SK-N-SH treated with all-trans-retinoic acid at 6 μM for 48 hours (cell line): ENCODE measurements around the gene TOMM34.

Experiments used
- ATAC-seq: fragments of 200-7000 bp; cut with Tn5 transposase; 3 replicates; pipeline ENCODE4 v1.9.1; 2020; ENCODE audit warnings: mild to moderate bottlenecking, moderate library complexity
- ARNTL ChIP-seq: fragments of 450-650 bp; formaldehyde crosslinking; IDR thresholded peaks from 2 replicates; pipeline ENCODE4 v1.5.0; 2020; ENCODE audit warnings: low read depth, mild to moderate bottlenecking, moderate library complexity, borderline replicate concordance
- BACH2 ChIP-seq: fragments of 250-450 bp; sonication (Bioruptor Pico); IDR thresholded peaks from 2 replicates; pipeline ENCODE4 v1.9.0; 2021; ENCODE audit warnings: mild to moderate bottlenecking, borderline replicate concordance
- CSDC2 ChIP-seq: fragments of 250-450 bp; sonication (Bioruptor Pico); IDR thresholded peaks from 2 replicates; pipeline ENCODE4 v1.5.0; 2020; ENCODE audit warnings: mild to moderate bottlenecking, moderate library complexity
- ESRRG ChIP-seq: fragments of 250-450 bp; sonication (Bioruptor Pico); IDR thresholded peaks from 2 replicates; pipeline ENCODE4 v1.6.1; 2021; ENCODE audit warnings: mild to moderate bottlenecking
- ISL1 ChIP-seq: fragments of 250-450 bp; sonication (Bioruptor Pico); IDR thresholded peaks from 2 replicates; pipeline ENCODE4 v2.1.2; 2022; ENCODE audit warnings: mild to moderate bottlenecking, moderate library complexity
- OSR1 ChIP-seq: fragments of 250-450 bp; sonication (Bioruptor Pico); IDR thresholded peaks from 2 replicates; pipeline ENCODE4 v1.8.0; 2022; ENCODE audit warnings: moderate library complexity, mild to moderate bottlenecking, inconsistent platforms
- PPARA ChIP-seq: fragments of 250-450 bp; sonication (Bioruptor Pico); IDR thresholded peaks from 2 replicates; pipeline ENCODE4 v1.5.0; 2020; ENCODE audit warnings: mild to moderate bottlenecking, borderline replicate concordance
- RARB ChIP-seq: fragments of 250-450 bp; sonication (Bioruptor Pico); IDR thresholded peaks from 2 replicates; pipeline ENCODE4 v1.8.0; 2021; ENCODE audit warnings: mild to moderate bottlenecking, moderate library complexity
- SNAI2 ChIP-seq: fragments of 250-450 bp; sonication (Bioruptor Pico); IDR thresholded peaks from 2 replicates; pipeline ENCODE4 v1.5.0; 2020; ENCODE audit warnings: mild to moderate bottlenecking, moderate library complexity
- TCF4 ChIP-seq: fragments of 250-450 bp; sonication (Bioruptor Pico); IDR thresholded peaks from 2 replicates; pipeline ENCODE4 v1.8.0; 2021; ENCODE audit warnings: mild to moderate bottlenecking, moderate library complexity, borderline replicate concordance
- TOX ChIP-seq: fragments of 250-450 bp; sonication (Bioruptor Pico); IDR thresholded peaks from 2 replicates; pipeline ENCODE4 v1.8.0; 2021; ENCODE audit warnings: mild to moderate bottlenecking, moderate library complexity, borderline replicate concordance
- ZC3H10 ChIP-seq: fragments of 250-450 bp; sonication (Bioruptor Pico); IDR thresholded peaks from 2 replicates; pipeline ENCODE4 v1.5.1; 2021; ENCODE audit warnings: mild to moderate bottlenecking, moderate library complexity
- ZFP3 ChIP-seq: fragments of 250-450 bp; sonication (Bioruptor Pico); IDR thresholded peaks from 2 replicates; pipeline ENCODE4 v1.5.0; 2020; ENCODE audit warnings: mild to moderate bottlenecking, moderate library complexity
- ZFP30 ChIP-seq: fragments of 450-650 bp; formaldehyde crosslinking; IDR thresholded peaks from 2 replicates; pipeline ENCODE4 v1.5.0; 2022; ENCODE audit warnings: mild to moderate bottlenecking, moderate library complexity
- ZNF565 ChIP-seq: fragments of 450-650 bp; formaldehyde crosslinking; conservative IDR thresholded peaks from 2 replicates; pipeline ENCODE4 v1.5.0; 2020; ENCODE audit warnings: low read depth, mild to moderate bottlenecking, moderate library complexity
- ZNF8 ChIP-seq: fragments of 450-650 bp; formaldehyde crosslinking; IDR thresholded peaks from 2 replicates; pipeline ENCODE4 v1.5.0; 2020; ENCODE audit warnings: mild to moderate bottlenecking, moderate library complexity
- TF ChIP-seq, protein P1 (sequence below): fragments of 250-450 bp; sonication (Bioruptor Pico); IDR thresholded peaks from 2 replicates; pipeline ENCODE4 v1.5.0; 2020; ENCODE audit warnings: mild to moderate bottlenecking, moderate library complexity
- TF ChIP-seq, protein P2 (sequence below): fragments of 250-450 bp; sonication (Bioruptor Pico); IDR thresholded peaks from 2 replicates; pipeline ENCODE4 v1.5.1; 2020; ENCODE audit warnings: low read depth, mild to moderate bottlenecking, moderate library complexity
- TF ChIP-seq, protein P3 (sequence below): fragments of 250-450 bp; sonication (Bioruptor Pico); IDR thresholded peaks from 2 replicates; pipeline ENCODE4 v1.5.1; 2021; ENCODE audit warnings: mild to moderate bottlenecking, moderate library complexity
- TF ChIP-seq, protein P4 (sequence below): fragments of 250-450 bp; sonication (Bioruptor Pico); IDR thresholded peaks from 2 replicates; pipeline ENCODE4 v1.8.0; 2021; ENCODE audit warnings: low read depth, mild to moderate bottlenecking, moderate library complexity, borderline replicate concordance

Gene TOMM34

DNA sequence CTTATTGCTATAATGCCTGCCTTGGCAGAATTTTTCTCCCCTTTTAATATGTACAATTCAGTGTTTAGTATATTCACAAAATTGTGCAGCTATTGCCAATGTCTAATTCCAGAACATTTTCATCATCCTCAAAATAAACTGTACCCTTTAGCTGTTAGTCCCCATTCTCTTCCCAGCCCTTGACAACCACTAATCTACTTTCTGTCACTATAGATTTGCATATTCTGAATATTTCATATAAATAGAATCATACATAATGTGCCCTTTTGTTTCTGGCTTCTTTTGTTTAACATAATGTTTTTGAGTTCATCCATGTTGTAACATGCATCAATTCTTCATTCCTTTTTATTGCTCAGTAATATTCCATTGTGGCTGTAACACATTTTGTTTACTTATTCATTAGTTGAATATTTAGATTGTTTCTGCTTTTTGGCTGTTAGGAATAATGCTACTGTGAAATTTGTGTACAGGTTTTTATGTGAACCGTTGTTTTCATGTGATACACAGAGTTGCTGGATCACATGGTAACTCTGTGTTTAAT, 28.5 kb upstream of the TOMM34 start:
- ATAC-seq: no peak
- TF ChIP-seq, protein P1, sequence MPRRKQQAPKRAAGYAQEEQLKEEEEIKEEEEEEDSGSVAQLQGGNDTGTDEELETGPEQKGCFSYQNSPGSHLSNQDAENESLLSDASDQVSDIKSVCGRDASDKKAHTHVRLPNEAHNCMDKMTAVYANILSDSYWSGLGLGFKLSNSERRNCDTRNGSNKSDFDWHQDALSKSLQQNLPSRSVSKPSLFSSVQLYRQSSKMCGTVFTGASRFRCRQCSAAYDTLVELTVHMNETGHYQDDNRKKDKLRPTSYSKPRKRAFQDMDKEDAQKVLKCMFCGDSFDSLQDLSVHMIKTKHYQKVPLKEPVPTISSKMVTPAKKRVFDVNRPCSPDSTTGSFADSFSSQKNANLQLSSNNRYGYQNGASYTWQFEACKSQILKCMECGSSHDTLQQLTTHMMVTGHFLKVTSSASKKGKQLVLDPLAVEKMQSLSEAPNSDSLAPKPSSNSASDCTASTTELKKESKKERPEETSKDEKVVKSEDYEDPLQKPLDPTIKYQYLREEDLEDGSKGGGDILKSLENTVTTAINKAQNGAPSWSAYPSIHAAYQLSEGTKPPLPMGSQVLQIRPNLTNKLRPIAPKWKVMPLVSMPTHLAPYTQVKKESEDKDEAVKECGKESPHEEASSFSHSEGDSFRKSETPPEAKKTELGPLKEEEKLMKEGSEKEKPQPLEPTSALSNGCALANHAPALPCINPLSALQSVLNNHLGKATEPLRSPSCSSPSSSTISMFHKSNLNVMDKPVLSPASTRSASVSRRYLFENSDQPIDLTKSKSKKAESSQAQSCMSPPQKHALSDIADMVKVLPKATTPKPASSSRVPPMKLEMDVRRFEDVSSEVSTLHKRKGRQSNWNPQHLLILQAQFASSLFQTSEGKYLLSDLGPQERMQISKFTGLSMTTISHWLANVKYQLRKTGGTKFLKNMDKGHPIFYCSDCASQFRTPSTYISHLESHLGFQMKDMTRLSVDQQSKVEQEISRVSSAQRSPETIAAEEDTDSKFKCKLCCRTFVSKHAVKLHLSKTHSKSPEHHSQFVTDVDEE (CRISPR knock-in tag): no peak
- TF ChIP-seq RARB (CRISPR knock-in tag) (no peak), ZFP30 (CRISPR knock-in tag) (no peak), ESRRG (no peak), ZC3H10 (CRISPR knock-in tag) (no peak)
- TF ChIP-seq, all 23 proteins: peak for 0

DNA sequence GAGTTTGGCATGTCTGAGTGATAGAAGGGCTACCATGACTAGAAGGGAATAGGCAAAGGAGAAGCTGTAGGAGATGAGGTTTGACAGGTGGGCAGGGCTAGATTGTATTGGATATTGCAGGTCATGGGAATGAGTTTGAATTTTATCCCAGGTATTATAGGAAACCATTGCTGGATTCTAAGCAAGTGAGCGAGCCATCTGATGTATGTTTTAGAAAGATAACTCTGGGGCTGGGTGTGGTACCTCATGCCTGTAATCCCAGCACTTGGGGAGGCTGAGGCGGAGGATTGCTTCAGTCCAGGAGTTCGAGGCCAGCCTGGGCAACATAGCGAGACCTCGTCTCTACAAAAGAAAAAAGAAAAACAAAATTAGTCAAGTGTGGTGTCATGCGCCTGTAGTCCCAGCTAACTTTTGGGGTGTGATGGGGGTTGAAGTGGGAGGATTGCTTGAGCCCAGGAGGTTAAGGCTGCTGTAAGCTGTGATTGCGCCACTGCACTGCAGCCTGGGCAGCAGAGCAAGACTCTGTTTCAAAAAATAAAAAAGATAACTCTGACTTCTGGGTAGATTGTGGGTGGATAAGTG, 23.0 kb upstream of the TOMM34 start:
- TF ChIP-seq TCF4 (no peak), ISL1 (CRISPR knock-in tag) (no peak), PPARA (CRISPR knock-in tag) (no peak)
- TF ChIP-seq, all 23 proteins: peak for 0
- no peak for ATAC-seq

DNA sequence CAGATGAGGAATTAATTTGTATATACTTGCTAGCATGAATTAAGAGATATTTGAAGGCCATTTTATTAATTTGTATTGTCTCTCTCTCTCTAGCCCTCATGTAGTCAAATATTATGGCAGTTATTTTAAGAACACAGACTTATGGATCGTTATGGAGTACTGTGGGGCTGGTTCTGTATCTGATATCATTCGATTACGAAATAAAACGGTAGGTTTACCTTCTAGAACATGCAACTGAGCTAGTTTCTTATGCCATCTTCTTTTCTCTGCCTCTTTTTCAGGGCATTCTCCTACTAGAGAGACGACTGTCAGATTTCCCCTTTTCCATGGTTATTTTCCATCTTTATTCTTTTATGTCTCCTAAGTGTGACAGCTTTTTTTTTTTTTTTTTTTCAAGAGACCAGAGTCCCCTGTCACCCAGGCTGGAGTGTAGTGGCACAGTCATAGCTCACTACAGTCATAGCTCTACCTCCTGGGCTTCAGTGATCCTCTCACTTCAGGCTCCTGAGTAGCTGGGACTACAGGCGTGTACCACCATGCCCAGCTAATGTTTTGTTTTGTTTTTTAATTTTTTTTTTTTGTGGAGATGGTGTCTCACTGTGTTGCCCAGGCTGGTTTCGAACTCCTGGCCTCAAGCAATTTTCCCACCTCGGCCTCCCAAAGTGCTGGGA, 21.7 kb upstream of the TOMM34 start:
- no peak for ATAC-seq

DNA sequence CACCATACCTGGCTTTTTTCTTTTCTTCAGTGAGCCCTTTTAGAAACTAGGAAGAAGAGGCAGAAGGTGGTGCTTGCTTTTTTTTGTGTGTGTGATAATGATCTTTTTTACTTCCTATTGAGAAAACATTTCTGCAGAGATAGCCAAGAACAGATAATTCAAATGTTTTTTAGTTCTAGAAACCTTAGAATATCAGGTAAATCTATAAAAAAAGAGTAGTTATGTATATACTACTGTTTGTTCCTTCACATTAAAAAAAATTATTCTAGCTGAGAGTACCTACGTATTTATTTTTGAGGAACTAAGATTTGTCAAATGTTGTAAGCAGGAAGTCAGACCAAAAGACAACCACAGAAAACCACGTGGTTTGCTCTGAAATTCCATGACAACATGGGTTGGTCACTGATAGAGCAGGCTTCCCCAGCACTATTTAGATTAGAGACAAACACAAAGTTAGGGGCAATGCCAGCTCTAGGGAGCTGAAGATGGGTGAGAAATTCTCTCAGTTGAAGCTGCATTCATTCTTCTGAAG, 19.0 kb upstream of the TOMM34 start:
- no peak for ATAC-seq
- TF ChIP-seq OSR1 (CRISPR knock-in tag): no peak
- no peak for TF ChIP-seq CSDC2 (CRISPR knock-in tag)
- TF ChIP-seq, protein P1 (CRISPR knock-in tag): no peak
- TF ChIP-seq ZC3H10 (CRISPR knock-in tag): no peak
- no peak for TF ChIP-seq ZFP30 (CRISPR knock-in tag)
- TF ChIP-seq, protein P2, sequence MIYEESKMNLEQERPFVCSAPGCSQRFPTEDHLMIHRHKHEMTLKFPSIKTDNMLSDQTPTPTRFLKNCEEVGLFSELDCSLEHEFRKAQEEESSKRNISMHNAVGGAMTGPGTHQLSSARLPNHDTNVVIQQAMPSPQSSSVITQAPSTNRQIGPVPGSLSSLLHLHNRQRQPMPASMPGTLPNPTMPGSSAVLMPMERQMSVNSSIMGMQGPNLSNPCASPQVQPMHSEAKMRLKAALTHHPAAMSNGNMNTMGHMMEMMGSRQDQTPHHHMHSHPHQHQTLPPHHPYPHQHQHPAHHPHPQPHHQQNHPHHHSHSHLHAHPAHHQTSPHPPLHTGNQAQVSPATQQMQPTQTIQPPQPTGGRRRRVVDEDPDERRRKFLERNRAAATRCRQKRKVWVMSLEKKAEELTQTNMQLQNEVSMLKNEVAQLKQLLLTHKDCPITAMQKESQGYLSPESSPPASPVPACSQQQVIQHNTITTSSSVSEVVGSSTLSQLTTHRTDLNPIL (CRISPR knock-in tag): no peak
- no peak for TF ChIP-seq ZFP3
- TF ChIP-seq ISL1 (CRISPR knock-in tag): no peak
- TF ChIP-seq SNAI2 (CRISPR knock-in tag): no peak
- TF ChIP-seq BACH2 (CRISPR knock-in tag): no peak
- TF ChIP-seq ZNF565 (CRISPR knock-in tag): no peak
- TF ChIP-seq, protein P3, sequence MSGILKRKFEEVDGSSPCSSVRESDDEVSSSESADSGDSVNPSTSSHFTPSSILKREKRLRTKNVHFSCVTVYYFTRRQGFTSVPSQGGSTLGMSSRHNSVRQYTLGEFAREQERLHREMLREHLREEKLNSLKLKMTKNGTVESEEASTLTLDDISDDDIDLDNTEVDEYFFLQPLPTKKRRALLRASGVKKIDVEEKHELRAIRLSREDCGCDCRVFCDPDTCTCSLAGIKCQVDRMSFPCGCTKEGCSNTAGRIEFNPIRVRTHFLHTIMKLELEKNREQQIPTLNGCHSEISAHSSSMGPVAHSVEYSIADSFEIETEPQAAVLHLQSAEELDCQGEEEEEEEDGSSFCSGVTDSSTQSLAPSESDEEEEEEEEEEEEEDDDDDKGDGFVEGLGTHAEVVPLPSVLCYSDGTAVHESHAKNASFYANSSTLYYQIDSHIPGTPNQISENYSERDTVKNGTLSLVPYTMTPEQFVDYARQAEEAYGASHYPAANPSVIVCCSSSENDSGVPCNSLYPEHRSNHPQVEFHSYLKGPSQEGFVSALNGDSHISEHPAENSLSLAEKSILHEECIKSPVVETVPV (CRISPR knock-in tag): no peak
- TF ChIP-seq, protein P4, sequence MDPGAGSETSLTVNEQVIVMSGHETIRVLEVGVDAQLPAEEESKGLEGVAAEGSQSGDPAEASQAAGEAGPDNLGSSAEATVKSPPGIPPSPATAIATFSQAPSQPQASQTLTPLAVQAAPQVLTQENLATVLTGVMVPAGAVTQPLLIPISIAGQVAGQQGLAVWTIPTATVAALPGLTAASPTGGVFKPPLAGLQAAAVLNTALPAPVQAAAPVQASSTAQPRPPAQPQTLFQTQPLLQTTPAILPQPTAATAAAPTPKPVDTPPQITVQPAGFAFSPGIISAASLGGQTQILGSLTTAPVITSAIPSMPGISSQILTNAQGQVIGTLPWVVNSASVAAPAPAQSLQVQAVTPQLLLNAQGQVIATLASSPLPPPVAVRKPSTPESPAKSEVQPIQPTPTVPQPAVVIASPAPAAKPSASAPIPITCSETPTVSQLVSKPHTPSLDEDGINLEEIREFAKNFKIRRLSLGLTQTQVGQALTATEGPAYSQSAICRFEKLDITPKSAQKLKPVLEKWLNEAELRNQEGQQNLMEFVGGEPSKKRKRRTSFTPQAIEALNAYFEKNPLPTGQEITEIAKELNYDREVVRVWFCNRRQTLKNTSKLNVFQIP (CRISPR knock-in tag): no peak
- TF ChIP-seq ARNTL (CRISPR knock-in tag): no peak
- no peak for TF ChIP-seq RARB (CRISPR knock-in tag)
- TF ChIP-seq TOX (CRISPR knock-in tag): no peak

More for the DNA sequence above, 21.7 kb upstream of the TOMM34 start:
- TF ChIP-seq ESRRG (no peak), ZNF8 (no peak), SNAI2 (CRISPR knock-in tag) (no peak)
- TF ChIP-seq, protein P3 (CRISPR knock-in tag): no peak
